NCI-H146 treated with DMSO at 0.1 percent for 48 hours (cell line): ENCODE measurements around the gene FKBP7.
"Not testable (repeated sequence)": the region's sequence is repeated elsewhere in the genome, so short reads cannot be mapped to it uniquely, and the experiment has no call there.

ENCODE experiments used
- DNase-seq: peaks from one replicate; lab custom pipeline; 2025; ENCODE audit not compliant: unreplicated experiment; lab: John Stamatoyannopoulos, UW

FKBP7 gene

DNA sequence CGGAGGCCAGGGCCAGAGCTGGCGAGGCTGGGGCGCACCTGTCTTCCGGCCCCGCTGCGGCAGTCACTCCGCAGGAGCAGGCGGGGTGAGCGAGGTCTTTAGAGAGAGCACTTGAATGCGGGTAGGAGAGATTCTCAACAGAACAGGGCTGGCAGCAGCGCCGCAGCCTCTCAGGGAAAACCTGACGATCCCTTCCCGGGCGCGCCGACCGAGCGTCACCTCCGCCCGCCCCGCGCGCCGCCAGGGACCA lies 28.0 kb downstream of the FKBP7 start:
- DNase-seq = peak; percentile 62

DNA sequence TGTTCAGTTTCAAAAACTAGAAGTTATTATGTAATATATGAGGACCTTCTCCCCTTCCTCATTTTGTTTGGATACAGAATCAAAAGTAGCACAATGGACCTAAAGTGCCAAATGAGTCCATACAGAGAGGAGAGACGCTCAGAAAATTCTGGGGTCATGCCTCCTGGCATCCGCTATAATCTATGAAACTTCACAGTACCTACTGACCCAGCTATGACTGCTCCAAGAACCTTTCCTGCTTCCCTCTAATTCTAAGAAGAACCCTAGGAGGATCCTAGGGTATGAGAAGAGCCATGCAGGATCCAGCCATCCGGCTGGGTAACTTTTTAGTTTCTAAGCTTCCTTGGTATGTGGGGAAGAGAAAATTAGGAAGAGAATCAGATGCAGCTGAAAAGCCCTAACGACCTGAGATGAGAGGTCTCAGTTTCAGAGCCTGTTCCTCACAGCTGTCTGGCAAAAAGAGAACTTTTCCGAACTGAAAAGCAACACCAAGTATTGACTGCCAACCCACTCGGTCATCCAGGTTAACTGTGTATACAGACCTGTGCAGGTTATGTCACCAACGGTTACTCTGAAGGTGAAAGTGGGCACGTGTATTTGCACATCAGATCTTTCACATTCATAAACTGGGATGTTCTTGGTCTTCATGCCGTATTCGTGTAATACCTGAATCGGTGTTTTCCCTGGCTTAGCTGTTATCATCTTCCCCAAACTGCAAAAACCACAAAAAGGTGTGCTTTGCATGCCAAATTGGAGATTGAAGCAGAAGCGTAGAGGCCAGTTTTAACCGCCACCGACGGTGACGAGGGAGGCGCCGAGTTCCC lies 28.5 kb downstream of the FKBP7 start:
- no peak for DNase-seq

DNA sequence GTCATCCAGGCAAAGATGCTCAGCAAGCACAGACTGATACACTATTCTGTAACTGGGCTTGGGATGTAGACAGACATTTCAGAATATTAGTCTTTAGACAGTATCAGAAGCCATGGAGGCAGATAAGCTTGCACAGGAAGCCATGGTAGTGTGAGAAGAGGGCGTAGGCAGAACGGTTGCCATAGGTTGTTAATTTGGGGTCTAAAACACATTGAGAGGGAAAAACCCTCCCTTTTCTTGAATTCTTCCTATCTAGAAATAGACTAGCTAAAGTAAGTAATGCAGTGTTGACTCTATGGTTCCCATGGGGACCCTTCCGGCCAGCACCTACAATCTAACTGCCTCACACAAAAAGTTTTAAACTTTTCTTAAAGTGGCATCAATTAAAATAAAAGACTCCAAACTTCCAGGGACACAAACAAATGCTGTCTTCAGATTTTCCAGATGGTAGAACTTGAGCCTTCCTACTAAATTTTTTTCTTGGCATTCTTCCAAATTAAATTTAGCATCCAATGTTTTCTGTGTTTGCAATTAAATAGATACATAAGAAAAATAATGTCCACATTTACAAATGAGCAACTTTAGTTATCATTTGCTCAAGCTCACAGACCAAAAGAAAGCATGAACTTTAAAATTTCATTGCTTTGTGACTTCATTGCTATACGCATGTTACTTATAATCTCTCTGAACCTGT lies 29.3 kb downstream of the FKBP7 start:
- DNase-seq = no peak

DNA sequence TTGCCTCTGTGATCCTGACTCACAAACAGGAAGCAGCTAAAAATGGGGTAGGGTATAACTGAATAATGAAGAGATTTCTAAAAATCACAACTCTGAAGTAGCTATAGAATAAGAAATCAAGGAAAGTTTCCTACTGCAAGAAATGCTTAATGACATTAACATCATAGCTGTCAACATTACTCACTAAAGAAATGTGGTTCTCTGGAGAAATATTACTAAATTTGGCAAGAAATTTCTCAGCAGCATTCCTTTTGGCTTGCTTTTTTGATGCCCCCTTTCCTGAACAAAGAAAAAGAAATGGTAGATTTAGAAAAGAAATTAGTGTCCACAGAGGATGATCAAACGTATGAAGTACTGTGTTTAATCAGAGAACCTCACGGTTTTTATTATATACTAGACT lies 37.0 kb downstream of the FKBP7 start:
- no peak for DNase-seq

DNA sequence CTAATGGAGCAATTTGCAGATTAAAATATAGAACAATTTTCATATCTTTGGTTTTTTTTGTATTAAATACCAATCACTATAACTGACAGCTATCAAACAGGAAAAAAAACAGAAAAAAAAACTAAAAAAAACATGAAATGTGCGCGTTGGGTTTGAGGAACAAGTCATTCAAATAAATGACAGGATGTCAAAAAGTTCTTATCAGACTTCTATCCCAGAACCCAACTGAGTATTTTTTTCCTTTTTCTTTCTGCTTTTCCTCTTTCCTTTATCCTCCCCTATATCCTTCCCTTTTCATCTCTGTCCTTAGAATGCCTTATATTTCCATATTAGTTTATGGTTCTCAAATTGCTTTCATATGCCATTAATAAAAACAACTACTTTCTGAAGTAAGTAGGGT lies 41.7 kb downstream of the FKBP7 start:
- no peak for DNase-seq

DNA sequence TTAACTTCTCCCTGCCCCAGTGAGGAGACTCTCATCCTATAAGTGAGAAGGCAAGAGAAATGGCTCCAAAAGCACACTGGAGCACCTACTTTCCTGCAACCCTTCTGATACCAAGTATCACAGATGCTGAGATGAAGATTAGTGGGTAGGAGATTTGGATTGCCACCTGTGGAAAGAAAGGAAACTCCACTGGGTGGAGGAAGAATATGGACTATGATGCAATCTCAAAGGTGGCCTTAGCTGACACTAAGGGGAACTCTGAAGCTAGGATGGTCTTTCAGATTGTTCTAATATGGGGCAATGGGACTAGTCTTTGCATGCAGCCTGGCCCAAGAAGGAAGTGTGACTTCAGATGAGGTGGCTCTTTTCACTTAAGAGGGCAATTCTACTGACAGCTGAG lies 49.1 kb downstream of the FKBP7 start:
- DNase-seq = no peak

DNA sequence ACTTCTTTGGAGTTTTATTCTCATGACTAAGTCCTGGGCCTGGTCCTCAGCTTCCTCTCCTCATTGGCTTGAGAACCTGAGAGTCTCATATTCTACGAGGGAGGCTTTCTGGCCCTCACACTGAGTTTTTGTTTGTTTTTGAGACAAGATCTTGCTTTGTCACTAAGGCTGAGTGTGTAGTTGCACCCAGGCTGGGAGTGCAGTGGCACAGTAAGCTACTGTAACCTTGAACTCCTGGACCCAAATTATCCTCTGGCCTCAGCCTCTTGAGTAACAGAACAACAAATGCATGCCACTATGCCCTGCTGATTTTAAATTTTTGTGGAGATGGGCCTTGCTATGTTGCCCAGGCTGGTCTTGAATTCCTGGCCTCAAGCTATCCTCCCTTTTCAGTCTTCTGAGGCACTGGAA lies 50.0 kb downstream of the FKBP7 start:
- DNase-seq = no peak

DNA sequence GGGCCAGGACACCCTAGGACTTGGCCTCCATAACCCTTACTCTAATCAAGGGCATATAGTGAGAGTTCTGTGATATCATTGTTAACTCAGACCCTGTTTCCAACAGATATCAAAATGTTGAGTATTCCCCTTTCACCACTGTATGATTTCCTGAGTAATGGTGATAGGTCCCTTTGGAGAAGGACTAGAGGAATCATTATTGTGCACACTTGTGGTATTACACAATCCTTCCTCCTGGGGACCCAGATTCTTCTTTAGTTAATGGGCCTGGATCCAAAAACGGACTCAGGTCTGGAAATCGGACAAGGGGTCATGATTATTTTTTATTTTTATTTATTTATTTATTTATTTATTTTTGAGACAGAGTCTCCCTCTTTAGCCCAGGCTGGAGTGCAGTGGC lies 50.9 kb downstream of the FKBP7 start:
- DNase-seq = no peak

DNA sequence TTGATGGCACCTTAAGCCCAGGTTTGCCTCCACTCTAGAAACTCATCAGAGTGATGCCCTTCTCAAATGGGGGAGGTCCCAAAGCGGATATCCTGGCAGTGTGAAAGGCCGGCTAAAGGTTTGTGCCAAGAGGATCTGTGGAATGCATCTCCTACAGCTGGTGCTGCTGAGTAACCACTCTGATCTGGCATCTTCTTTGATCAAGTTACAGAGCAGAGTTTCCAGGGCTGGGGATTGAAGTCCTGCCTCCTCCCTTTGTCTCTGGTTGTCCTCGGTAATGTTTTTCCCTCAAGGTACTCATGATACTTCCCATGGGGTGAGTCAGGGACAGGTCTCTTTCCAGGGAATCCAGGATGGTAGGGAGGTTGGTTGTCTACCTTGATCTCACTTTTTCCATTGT lies 52.0 kb downstream of the FKBP7 start:
- no peak for DNase-seq

DNA sequence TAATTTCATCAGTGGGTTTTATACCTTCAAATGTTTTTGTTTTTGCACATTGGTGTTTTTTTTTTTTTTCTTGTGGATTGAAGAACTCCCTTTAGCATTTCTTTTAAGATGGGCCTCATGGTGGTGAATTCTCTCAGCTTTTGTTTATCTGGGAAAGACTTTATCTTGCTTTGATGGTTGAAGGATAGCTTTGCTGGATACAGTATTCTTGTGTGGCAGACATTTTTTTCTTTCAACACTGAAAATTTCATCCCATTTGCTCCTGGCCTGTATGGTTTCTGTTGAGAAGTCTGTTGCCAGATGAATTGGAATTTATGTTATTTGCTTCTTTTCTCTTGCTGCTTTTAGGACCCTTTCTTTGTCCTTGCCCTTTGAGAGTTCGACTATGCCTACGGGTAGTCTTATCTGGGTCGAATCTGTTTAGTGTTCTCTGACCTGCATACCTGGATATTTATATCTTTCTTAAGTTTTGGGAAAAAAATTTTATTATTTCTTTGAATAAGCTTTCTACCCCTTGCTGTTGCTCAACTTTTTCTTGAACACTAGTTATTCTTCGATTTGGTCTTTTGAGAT lies 53.1 kb downstream of the FKBP7 start:
- no peak for DNase-seq

DNA sequence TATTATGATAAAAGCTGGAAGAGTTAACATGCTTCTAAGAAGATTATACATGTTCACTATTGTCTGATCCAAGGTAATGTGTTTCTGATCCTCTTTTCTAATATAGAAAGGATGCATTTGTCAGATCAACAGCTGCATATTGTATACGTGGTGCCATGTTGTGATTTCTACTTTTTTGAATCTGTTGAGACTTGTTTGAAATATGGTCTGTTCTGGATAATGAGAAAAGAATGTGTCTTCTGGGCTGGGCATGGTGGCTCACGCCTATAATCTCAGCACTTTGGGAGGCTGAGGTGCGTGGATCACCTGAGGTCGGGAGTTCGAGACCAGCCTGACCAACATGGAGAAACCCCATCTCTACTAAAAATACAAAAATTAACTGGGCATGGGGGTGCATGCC lies 54.7 kb downstream of the FKBP7 start:
- not testable (repeated sequence) for DNase-seq

DNA sequence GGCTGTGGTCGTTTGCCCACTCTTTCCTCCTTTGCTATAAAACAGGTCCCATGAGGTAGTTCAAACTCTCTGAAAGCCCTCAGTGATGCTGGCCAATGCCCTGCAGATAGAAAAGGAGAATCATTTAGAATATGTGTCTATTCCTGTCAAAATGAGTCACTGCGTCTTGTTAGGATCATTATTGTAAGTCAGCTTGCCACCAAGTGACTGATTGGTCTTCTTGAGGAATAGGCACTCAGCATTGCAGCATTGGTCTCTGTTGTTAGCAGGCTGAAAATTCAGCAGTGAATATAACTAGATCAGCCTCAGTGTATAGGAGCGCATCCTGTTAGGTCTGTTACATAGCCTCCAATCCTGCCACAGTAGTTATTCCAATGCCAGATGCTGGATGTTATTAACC lies 56.3 kb downstream of the FKBP7 start:
- no peak for DNase-seq

DNA sequence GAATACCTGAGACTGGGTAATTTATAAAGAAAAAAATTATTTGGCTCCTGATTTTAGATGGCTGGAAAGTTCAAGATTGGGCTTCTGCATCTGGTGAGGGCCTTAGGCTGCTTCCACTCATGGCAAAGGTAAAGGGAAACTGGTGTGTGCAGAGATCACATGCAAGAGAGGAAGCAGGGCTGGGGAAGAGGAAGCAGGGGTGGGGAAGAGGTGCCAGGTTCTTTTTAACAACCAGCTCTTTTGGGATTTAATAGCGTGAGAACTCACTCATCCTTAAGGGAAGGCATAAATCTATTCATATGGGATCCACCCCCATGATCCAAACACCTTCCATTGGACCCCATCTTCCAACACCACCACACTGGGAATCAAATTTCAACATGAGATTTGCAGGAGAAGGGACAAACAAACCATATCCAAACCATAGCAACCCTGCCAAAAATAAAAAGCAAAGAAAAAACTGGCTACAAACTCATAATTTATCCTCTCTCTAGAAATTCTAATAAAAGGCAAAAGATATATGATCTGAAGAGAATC lies 57.9 kb downstream of the FKBP7 start:
- no peak for DNase-seq

DNA sequence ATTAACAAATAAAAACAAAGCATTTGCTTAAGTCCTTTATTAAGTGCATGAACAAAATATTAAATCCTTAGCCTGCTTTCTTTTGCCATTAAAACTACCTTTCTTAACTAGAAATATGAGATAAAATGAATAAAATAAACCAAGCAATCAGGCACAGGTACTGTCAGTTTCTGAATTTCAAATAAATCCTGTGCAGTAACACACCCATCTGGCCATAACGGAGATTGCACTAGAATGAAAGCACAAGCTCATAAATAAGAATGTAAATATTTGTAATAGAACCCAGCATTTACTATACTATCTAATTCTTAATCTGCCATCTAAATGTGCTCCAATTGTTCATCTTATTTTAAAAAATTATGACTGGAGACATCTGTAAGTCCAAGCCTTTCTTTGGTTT lies 59.3 kb downstream of the FKBP7 start:
- DNase-seq = no peak

DNA sequence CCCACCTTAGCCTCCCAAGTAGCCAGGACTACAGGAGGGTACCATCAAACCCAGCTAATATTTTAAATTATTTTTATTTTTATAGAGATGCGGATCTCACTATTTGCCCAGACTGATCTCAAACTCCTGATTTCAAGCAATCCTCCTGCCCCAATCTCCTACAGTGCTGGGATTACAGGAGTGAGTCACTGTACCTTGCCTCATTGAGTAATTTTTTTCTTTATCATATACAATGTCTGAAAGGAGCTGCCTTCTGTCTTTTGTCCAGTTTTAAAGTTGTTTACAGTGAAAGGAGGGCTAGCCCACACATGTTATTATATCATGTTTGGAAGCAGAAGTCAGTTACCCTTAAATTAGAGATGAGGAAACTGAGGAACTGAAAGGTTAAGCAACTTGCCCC lies 60.0 kb downstream of the FKBP7 start:
- no peak for DNase-seq

DNA sequence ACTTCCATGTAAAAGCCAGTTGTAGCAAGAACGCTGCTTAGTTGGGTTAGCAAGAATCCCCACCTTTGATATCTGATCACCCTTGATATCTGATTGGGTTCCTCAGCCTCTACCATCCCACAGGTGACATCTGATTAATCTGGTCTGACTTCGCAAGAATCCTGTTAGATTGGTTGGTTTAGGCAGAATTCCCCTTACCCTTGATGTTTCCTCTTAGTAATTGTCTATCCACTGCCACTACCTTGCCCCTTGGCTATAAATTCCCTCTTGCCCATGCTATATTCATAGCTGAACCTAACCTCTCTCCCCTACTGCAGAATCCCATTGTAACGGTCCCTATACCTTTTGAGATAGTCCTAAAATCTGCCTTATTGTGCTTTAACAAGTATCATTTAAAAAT lies 60.5 kb downstream of the FKBP7 start:
- no peak for DNase-seq

DNA sequence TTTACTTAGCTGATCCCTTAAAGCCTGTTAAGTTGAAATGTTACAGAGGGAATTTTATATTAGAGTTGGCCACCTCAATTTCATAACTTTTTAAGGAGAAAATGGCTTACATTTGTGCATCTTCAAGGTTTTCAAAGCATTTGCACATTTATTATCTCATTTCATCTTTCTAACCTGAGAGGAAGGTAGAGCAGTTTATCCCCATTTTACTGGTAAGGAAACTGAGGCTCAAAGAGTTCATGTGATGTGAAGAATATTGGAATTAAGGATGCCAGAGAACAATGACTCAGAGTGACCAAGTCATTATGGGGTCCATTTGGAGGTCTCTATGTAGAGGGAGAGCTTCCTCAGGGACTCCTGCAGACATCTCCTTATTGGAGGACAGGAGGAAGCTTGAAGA lies 62.4 kb downstream of the FKBP7 start:
- DNase-seq = no peak

DNA sequence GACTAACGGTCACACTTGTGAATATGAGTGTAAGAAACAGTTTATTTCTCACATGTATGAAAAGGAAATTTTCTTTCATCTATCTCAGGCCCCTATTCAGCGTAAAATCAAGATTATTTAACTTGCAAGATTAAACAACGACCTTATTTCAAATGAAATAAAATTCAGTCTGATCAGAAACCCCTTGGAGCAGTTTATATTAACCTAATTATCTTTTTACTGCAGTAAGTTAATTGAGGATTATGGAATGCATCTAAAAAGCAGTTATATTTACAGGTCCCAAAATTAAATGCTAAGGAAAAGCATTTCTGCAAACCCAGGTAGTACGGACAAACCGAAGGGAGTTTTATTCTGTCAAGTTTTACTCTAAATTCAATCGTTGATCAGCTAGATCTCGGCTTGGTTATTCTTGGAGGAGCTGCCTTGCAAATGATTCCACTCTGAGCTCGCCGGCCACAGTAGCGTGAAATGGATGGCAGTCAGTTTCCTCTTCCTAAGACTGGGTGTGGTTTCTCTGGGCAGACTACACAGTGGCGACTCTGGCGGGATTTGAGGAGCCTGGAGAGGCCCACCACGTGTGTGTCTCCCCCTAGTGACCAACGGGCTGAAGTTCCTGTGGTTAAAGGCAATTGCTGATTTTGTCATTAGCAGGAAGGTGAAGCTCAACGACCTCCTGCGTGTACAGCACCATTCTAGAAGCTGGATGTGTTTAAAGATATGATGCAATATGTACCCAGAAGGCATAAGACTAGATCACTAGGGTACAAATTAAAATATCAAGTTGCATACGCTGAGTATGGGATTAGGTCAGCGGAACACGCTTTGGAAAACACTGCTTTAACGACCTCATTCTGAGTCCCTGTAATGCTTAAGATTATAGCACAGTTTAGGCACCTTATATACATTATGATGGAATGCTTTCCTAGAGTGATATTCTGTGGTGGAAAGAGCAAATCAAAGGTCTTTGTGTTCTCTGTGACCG lies 63.8 kb downstream of the FKBP7 start:
- DNase-seq = peak; percentile 84
